Stimulated activated CD4-positive, alpha-beta T cell treated with anti-CD3 and anti-CD28 coated beads, Interleukin-2, amount 100 ng/mL, for 4 hours (primary cell): Measurements from ENCODE around the gene ZNF354B.

Source experiments
- DNase-seq: peaks from one replicate; pipeline ENCODE4 v3.0.0-alpha.2; 2020; ENCODE audit warnings: low read depth

The ZNF354B gene

DNA sequence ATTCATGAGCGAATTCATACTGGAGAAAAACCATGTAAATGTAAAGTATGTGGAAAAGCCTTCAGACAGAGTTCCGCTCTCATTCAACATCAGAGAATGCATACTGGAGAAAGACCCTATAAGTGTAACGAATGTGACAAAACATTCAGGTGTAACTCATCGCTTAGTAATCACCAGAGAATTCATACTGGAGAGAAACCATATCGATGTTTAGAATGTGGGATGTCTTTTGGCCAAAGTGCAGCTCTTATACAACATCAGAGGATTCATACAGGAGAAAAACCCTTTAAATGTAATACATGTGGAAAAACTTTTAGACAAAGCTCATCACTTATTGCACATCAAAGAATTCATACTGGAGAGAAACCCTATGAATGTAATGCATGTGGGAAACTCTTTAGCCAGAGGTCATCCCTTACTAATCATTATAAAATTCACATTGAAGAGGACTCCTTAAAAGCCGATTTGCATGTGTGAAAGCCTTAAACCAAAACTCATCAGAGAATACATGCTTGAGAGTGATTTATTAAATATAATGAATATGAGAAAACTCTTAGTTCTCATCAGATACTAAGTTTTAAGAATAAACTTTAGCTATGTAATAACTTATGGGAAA lies 24.2 kb downstream of the ZNF354B start:
- no peak for DNase-seq

DNA sequence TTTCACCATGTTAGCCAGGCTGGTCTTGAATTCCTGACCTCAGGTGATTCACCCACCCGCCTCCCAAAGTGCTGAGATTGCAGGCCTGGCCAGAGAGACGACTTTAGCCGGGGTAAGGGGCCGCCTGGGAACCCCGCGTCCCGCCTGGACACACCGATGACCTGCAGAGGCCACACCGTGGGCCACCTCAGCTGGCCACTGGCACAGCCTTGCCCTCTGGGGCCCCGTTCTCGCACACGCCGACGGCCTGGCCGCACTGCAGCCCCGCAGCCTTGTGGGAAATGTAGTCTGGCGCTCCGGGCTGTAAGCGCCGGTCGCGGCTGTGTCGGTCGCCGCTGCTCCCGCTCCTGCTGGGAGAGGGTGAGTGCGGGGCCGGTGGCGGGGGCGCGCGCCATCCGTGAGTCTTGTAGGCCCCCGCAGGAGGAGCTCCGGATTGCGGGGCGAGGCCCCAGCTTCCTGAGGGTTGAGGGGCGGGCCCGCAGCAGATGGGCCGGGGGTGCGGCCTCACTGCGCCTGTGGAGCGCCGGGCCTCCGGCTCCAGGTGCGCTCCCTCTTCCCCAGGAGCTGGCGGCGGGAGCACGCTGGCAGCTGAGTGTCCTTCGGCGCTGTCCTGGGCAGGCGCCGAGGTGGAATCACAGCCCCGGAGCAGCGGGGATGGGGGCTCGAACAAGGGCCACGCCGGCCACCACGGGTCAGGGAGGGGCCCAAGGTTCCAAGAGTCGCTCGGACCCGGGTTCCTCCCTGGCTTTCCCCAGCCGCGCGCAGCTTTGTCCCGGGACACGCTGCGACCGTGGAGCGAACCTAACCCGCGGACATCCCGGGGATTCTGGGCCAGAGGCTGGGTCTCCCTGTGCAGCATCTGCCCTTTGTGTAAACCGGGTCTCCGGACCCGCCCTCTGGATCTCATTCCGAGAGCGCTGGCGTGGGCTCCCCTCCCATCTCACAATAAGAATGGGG lies 36.1 kb downstream of the ZNF354B start, which contains the start of gene ZFP2:
ZFP2 (plus strand) TSS at position 299 of the 957 bp plus-strand sequence. CDS start 35,401 bp downstream, outside the sequence.
- DNase-seq = no peak

- no peak for DNase-seq
These were observed 39.5 kb downstream of the ZNF354B start for GRCh38 chr5:178899289-178899688.

- DNase-seq = no peak
These were observed 43.1 kb downstream of the ZNF354B start for GRCh38 chr5:178902849-178903248.

GRCh38 chr5:178931846-178932760 lies 72.3 kb downstream of the ZNF354B start:
- DNase-seq = no peak
